HepG2 (cell line): ENCODE data around the gene MADCAM1. TPM values are rescaled to one million over a fixed set of nuclear protein-coding genes. Genes with fewer than 3 reads are reported as not detected.

Experiments
- AHR ChIP-seq: IDR thresholded peaks from 2 replicates; pipeline ENCODE4 v1.6.1; 2018; ENCODE audit warnings: missing genetic modification reagents, missing compliant biosample characterization
- BCL6 ChIP-seq: IDR thresholded peaks from 2 replicates; pipeline ENCODE4 v1.6.1; 2016; ENCODE audit warnings: missing genetic modification reagents, missing compliant biosample characterization
- HMG20B ChIP-seq: conservative IDR thresholded peaks from 2 replicates; pipeline ENCODE4 v1.6.1; 2016; ENCODE audit warnings: missing genetic modification reagents, missing compliant biosample characterization
- KDM5B ChIP-seq: sonication (generic); formaldehyde crosslinking; IDR thresholded peaks from 2 replicates; pipeline ENCODE4 v1.4.0; 2020; ENCODE audit warnings: missing genetic modification reagents, mild to moderate bottlenecking, borderline replicate concordance
- RBM22 ChIP-seq: fragments of 200-400 bp; formaldehyde crosslinking; optimal IDR thresholded peaks from 2 replicates; pipeline ENCODE3; 2017; ENCODE audit warnings: mild to moderate bottlenecking, low read length, moderate library complexity
- RNF2 ChIP-seq: fragments of 450-650 bp; conservative IDR thresholded peaks from 2 replicates; pipeline ENCODE4 v1.6.1; 2016; ENCODE audit warnings: low read depth
- SMYD3 ChIP-seq: sonication (generic); formaldehyde crosslinking; IDR thresholded peaks from 2 replicates; pipeline ENCODE4 v1.8.1; 2023; ENCODE audit warnings: mild to moderate bottlenecking, missing genetic modification reagents
- ZBTB1 ChIP-seq: sonication (generic); formaldehyde crosslinking; IDR thresholded peaks from 2 replicates; pipeline ENCODE4 v1.4.0; 2020; ENCODE audit warnings: missing genetic modification reagents, borderline replicate concordance
- ZNF207 ChIP-seq: fragments of 450-650 bp; IDR thresholded peaks from 2 replicates; pipeline ENCODE4 v1.6.1; 2016; ENCODE audit warnings: antibody characterized with exemption, borderline replicate concordance
- polyA plus RNA-seq, 8 experiments: library from polyadenylated mRNA; depleted of rRNA in 3 of 8; stranded (reverse) in 7 of 8; unstranded in 1 of 8; fragments of >200 nt; fragmentation: Illumina TruSeq in 4 of 8; extraction: Trizol in 4 of 8; gene quantifications; 2 replicates each; pipeline versions ENCODE4 v1.2.1 to v1.2.3, GENCODE V29; 2011 to 2016; ENCODE audit warnings: low read depth in 4 of 8, missing spikeins in 1 of 8, mixed read lengths in 1 of 8; ENCODE audit not compliant: insufficient read depth in 1 of 8
- total RNA-seq, 5 experiments: library from RNA; depleted of rRNA; stranded (reverse); fragments of >200 nt; fragmentation: Illumina TruSeq; extraction: Trizol; gene quantifications; 2 replicates each; pipeline ENCODE4 v1.2.3, GENCODE V29; 2016; ENCODE audit warnings: low read depth in 1 of 5
- TF ChIP-seq, protein P1 (sequence below): sonication (generic); formaldehyde crosslinking; IDR thresholded peaks from 2 replicates; pipeline ENCODE4 v1.4.0; 2020; ENCODE audit warnings: mild to moderate bottlenecking, missing genetic modification reagents
- TF ChIP-seq, protein P2 (sequence below): sonication (generic); formaldehyde crosslinking; IDR thresholded peaks from 2 replicates; pipeline ENCODE4 v1.5.0; 2020; ENCODE audit warnings: mild to moderate bottlenecking, missing genetic modification reagents, borderline replicate concordance
- TF ChIP-seq, protein P3 (sequence below): sonication (generic); formaldehyde crosslinking; IDR thresholded peaks from 2 replicates; pipeline ENCODE4 v1.8.0; 2023; ENCODE audit warnings: mild to moderate bottlenecking, missing genetic modification reagents
- TF ChIP-seq, protein P4 (sequence below): sonication (generic); formaldehyde crosslinking; IDR thresholded peaks from 2 replicates; pipeline ENCODE4 v1.8.0; 2022; ENCODE audit warnings: mild to moderate bottlenecking, missing genetic modification reagents, moderate library complexity
- TF ChIP-seq, protein P5 (sequence below): sonication (generic); formaldehyde crosslinking; conservative IDR thresholded peaks from 2 replicates; pipeline ENCODE4 v1.8.0; 2022; ENCODE audit warnings: low read depth, missing genetic modification reagents
- TF ChIP-seq, protein P6 (sequence below): IDR thresholded peaks from 2 replicates; pipeline ENCODE4 v1.6.1; 2012; ENCODE audit warnings: inconsistent platforms
- TF ChIP-seq, protein P7 (sequence below): IDR thresholded peaks from 2 replicates; pipeline ENCODE4 v1.6.1; 2016; ENCODE audit warnings: missing compliant biosample characterization, missing genetic modification reagents, borderline replicate concordance

Gene MADCAM1
- total and polyA plus RNA-seq, 2 of the 13 experiments (the other 11 are each of a cell fraction or from before 2014, with no cell fraction given): 0.29 to 0.33 TPM

DNA sequence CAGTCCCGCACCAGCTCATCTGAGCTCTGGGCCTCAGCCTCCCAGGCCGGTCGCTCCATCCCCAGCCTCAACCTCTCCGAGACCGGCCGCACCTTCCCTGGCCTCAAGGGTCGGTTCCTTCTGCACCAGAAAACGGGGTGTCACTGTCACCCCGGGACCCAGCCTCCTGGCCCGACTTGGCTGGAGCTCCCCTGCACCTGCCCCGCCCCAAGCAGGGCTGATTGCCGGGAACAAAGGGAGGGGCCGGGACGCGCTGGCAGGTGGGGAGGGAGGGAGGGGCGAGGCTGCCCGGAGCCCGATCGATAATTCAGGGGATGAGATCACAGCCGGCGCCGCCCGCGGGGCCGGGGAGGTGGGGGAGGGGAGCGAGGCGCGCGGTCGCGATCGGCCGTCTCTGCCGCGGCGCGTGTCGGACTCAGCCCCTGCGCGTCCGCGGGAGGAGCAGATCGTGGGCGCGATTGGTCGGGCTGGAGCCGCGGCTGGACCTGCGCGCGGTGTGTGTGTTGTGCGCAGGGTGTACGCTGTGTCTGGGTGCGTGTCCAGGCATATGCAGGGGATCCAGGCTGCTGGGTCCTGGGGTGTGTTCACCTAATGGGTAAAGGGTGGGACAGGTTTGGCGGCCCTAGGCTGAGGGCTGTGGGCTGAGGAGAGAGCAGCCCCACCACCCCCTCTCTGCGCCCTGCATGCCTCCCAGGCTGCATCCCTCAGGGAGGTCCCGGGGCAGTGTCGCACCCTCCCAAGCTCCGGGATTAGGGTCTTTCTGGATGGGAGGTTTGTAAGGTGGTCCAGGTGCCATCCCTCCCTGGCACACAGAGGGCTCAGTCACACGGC lies 34.4 kb upstream of the MADCAM1 start (continued):
- TF ChIP-seq, protein P1, sequence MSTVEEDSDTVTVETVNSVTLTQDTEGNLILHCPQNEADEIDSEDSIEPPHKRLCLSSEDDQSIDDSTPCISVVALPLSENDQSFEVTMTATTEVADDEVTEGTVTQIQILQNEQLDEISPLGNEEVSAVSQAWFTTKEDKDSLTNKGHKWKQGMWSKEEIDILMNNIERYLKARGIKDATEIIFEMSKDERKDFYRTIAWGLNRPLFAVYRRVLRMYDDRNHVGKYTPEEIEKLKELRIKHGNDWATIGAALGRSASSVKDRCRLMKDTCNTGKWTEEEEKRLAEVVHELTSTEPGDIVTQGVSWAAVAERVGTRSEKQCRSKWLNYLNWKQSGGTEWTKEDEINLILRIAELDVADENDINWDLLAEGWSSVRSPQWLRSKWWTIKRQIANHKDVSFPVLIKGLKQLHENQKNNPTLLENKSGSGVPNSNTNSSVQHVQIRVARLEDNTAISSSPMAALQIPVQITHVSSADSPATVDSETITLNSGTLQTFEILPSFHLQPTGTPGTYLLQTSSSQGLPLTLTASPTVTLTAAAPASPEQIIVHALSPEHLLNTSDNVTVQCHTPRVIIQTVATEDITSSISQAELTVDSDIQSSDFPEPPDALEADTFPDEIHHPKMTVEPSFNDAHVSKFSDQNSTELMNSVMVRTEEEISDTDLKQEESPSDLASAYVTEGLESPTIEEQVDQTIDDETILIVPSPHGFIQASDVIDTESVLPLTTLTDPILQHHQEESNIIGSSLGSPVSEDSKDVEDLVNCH (CRISPR knock-in tag): no peak
- no peak for TF ChIP-seq RNF2
- TF ChIP-seq AHR (CRISPR knock-in tag): no peak
- no peak for TF ChIP-seq SMYD3 (CRISPR knock-in tag)
- TF ChIP-seq, protein P2, sequence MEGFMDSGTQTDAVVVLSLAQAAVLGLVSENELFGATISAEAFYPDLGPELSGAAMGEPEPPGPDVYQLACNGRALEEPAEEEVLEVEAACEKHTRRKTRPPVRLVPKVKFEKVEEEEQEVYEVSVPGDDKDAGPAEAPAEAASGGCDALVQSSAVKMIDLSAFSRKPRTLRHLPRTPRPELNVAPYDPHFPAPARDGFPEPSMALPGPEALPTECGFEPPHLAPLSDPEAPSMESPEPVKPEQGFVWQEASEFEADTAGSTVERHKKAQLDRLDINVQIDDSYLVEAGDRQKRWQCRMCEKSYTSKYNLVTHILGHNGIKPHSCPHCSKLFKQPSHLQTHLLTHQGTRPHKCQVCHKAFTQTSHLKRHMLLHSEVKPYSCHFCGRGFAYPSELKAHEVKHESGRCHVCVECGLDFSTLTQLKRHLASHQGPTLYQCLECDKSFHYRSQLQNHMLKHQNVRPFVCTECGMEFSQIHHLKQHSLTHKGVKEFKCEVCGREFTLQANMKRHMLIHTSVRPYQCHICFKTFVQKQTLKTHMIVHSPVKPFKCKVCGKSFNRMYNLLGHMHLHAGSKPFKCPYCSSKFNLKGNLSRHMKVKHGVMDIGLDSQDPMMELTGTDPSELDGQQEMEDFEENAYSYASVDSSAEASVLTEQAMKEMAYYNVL (CRISPR knock-in tag): 0 out of 2 replicates have a peak, but pooled peaks have one; percentile 69
- TF ChIP-seq, protein P3, sequence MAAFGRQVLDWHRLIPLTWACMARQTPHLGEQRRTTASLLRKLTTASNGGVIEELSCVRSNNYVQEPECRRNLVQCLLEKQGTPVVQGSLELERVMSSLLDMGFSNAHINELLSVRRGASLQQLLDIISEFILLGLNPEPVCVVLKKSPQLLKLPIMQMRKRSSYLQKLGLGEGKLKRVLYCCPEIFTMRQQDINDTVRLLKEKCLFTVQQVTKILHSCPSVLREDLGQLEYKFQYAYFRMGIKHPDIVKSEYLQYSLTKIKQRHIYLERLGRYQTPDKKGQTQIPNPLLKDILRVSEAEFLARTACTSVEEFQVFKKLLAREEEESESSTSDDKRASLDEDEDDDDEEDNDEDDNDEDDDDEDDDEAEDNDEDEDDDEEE (CRISPR knock-in tag): no peak
- no peak for TF ChIP-seq ZBTB1
- peak; percentile 37; the same call in 1 of the 2 replicates for TF ChIP-seq BCL6 (CRISPR knock-in tag)
- no peak; the same call in 1 of the 2 replicates for TF ChIP-seq HMG20B (CRISPR knock-in tag)
- no peak for TF ChIP-seq ZNF207
- TF ChIP-seq, protein P4, sequence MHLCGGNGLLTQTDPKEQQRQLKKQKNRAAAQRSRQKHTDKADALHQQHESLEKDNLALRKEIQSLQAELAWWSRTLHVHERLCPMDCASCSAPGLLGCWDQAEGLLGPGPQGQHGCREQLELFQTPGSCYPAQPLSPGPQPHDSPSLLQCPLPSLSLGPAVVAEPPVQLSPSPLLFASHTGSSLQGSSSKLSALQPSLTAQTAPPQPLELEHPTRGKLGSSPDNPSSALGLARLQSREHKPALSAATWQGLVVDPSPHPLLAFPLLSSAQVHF (CRISPR knock-in tag): no peak
- TF ChIP-seq, protein P5, sequence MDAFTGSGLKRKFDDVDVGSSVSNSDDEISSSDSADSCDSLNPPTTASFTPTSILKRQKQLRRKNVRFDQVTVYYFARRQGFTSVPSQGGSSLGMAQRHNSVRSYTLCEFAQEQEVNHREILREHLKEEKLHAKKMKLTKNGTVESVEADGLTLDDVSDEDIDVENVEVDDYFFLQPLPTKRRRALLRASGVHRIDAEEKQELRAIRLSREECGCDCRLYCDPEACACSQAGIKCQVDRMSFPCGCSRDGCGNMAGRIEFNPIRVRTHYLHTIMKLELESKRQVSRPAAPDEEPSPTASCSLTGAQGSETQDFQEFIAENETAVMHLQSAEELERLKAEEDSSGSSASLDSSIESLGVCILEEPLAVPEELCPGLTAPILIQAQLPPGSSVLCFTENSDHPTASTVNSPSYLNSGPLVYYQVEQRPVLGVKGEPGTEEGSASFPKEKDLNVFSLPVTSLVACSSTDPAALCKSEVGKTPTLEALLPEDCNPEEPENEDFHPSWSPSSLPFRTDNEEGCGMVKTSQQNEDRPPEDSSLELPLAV (CRISPR knock-in tag): no peak
- TF ChIP-seq, protein P6, sequence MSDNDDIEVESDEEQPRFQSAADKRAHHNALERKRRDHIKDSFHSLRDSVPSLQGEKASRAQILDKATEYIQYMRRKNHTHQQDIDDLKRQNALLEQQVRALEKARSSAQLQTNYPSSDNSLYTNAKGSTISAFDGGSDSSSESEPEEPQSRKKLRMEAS: peak; percentile 55; the same call in 1 of the 2 replicates
- TF ChIP-seq, protein P7, sequence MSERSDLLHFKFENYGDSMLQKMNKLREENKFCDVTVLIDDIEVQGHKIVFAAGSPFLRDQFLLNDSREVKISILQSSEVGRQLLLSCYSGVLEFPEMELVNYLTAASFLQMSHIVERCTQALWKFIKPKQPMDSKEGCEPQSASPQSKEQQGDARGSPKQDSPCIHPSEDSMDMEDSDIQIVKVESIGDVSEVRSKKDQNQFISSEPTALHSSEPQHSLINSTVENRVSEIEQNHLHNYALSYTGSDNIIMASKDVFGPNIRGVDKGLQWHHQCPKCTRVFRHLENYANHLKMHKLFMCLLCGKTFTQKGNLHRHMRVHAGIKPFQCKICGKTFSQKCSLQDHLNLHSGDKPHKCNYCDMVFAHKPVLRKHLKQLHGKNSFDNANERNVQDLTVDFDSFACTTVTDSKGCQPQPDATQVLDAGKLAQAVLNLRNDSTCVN (CRISPR knock-in tag): no peak
- TF ChIP-seq RBM22: no peak
- peak; percentile 59; the same call in 1 of the 2 replicates for TF ChIP-seq KDM5B (CRISPR knock-in tag)
